H1 (cell line): Measurements from ENCODE around the gene IP6K3. TPM values are rescaled to one million over a fixed set of nuclear protein-coding genes. Genes with fewer than 3 reads are reported as not detected.

ENCODE experiments used
- CTCF ChIA-PET: fragments of 300-600 bp; sonication (Branson Sonifier 250); formaldehyde crosslinking; loops from one replicate; lab custom pipeline; 2021; ENCODE audit not compliant: partially characterized antibody; lab: Charles Lee
- POLR2A ChIA-PET: fragments of 300-600 bp; sonication (Branson Sonifier 250); formaldehyde crosslinking; loops from one replicate; lab custom pipeline; 2021; ENCODE audit warnings: inconsistent platforms; ENCODE audit not compliant: partially characterized antibody; lab: Charles Lee
- DNase-seq, 2 experiments: peaks; one replicate each; pipeline versions ENCODE4 v3.0.0 to v3.0.0-alpha.2; 2010 to 2022; ENCODE audit warnings: low spot score in 2 of 2, low read depth in 1 of 2, mixed read lengths in 1 of 2
- FAIRE-seq: peaks from 2 replicates; lab custom pipeline; 2011; peaks lifted over from hg19 to GRCh38; lab: Jason Lieb, UNC
- H2AFZ ChIP-seq: 2 replicates; pipeline ENCODE4 v1.8.1; 2012; ENCODE audit warnings: low read length, inconsistent platforms
- H2AK5ac ChIP-seq: 2 replicates; pipeline ENCODE4 v1.6.1; 2013; ENCODE audit warnings: low read depth, low read length
- H2BK120ac ChIP-seq: replicated peaks from 2 replicates; pipeline ENCODE3; 2013; ENCODE audit warnings: low read depth, low read length, inconsistent platforms
- H2BK12ac ChIP-seq: 2 replicates; pipeline ENCODE4 v1.6.1; 2013; ENCODE audit warnings: low read depth, low read length
- H2BK15ac ChIP-seq: 2 replicates; pipeline ENCODE4 v1.6.1; 2013; ENCODE audit warnings: low read length
- H2BK20ac ChIP-seq: 2 replicates; pipeline ENCODE4 v1.6.1; 2013; ENCODE audit warnings: low read length
- H2BK5ac ChIP-seq: 2 replicates; pipeline ENCODE4 v1.6.1; 2013; ENCODE audit warnings: low read depth, low read length
- H3K14ac ChIP-seq: 2 replicates; pipeline ENCODE4 v1.6.1; 2013; ENCODE audit warnings: inconsistent platforms; ENCODE audit not compliant: insufficient read length
- H3K18ac ChIP-seq: 2 replicates; pipeline ENCODE4 v1.6.1; 2013; ENCODE audit warnings: low read length; ENCODE audit errors: extremely low read depth
- H3K23ac ChIP-seq: 2 replicates; pipeline ENCODE4 v1.6.1; 2013; ENCODE audit warnings: inconsistent platforms; ENCODE audit not compliant: insufficient read length
- H3K23me2 ChIP-seq: 2 replicates; pipeline ENCODE4 v1.6.1; 2013; ENCODE audit warnings: low read depth, low read length
- H3K27ac ChIP-seq: 2 replicates; pipeline ENCODE4 v1.6.1; 2011; ENCODE audit warnings: low read depth, low read length, inconsistent platforms
- H3K27me3 ChIP-seq, 4 experiments: replicated peaks in 1 of 4; 1 replicate in 1 of 4; 2 replicates in 3 of 4; pipeline versions ENCODE4 v1.6.1 to v1.8.1; 2011 to 2013; ENCODE audit warnings: low read length in 3 of 4, mild to moderate bottlenecking in 3 of 4, inconsistent platforms in 2 of 4, mixed read lengths in 2 of 4, moderate library complexity in 1 of 4; ENCODE audit not compliant: control insufficient read depth in 3 of 4, insufficient read depth in 3 of 4; ENCODE audit errors: extremely low read depth in 1 of 4
- H3K36me3 ChIP-seq, 4 experiments: 2 replicates each; pipeline versions ENCODE4 v1.6.1 to v1.8.1; 2011 to 2013; ENCODE audit warnings: mild to moderate bottlenecking in 4 of 4, low read length in 3 of 4, moderate library complexity in 2 of 4, control low read depth in 1 of 4, inconsistent platforms in 1 of 4; ENCODE audit not compliant: insufficient read depth in 4 of 4, control insufficient read depth in 2 of 4
- H3K4ac ChIP-seq: replicated peaks from 2 replicates; pipeline ENCODE3; 2013; ENCODE audit warnings: low read length, low read depth, mixed read lengths, inconsistent platforms; ENCODE audit not compliant: insufficient read length
- H3K4me1 ChIP-seq, 4 experiments: replicated peaks in 1 of 4; 1 replicate in 1 of 4; 2 replicates in 3 of 4; pipeline versions ENCODE4 v1.6.1 to v1.8.1; 2011 to 2013; ENCODE audit warnings: low read length in 3 of 4, inconsistent platforms in 2 of 4, mixed read lengths in 1 of 4; ENCODE audit not compliant: insufficient read depth in 4 of 4, control insufficient read depth in 3 of 4
- H3K4me2 ChIP-seq, 2 experiments: 2 replicates each; pipeline versions ENCODE4 v1.6.1 to v1.8.1; 2011 to 2013; ENCODE audit warnings: low read depth in 2 of 2, low read length in 2 of 2, control low read depth in 1 of 2, inconsistent platforms in 1 of 2, mild to moderate bottlenecking in 1 of 2; ENCODE audit not compliant: insufficient read depth in 1 of 2
- H3K4me3 ChIP-seq, 4 experiments: fragments of 200-600, 300-600 bp in 1 of 4; sonication (generic), shearing (Covaris generic), sonication (Bioruptor Twin) in 1 of 4; 2 replicates each; pipeline versions ENCODE4 v1.5.1 to v1.8.1; 2011 to 2016; ENCODE audit warnings: low read length in 4 of 4, low read depth in 3 of 4, control low read depth in 2 of 4, inconsistent platforms in 2 of 4, mild to moderate bottlenecking in 2 of 4, mixed read lengths in 1 of 4, moderate library complexity in 1 of 4; ENCODE audit not compliant: insufficient read depth in 2 of 4; ENCODE audit errors: extremely low read depth in 1 of 4
- H3K56ac ChIP-seq: replicated peaks from 2 replicates; pipeline ENCODE3; 2013; ENCODE audit warnings: low read depth, mild to moderate bottlenecking, mixed read lengths, low read length, inconsistent platforms; ENCODE audit not compliant: insufficient read length
- H3K79me1 ChIP-seq: 2 replicates; pipeline ENCODE4 v1.6.1; 2013; ENCODE audit warnings: low read depth, low read length, control low read depth
- H3K79me2 ChIP-seq, 2 experiments: 2 replicates each; pipeline versions ENCODE4 v1.6.1 to v1.8.1; 2012 to 2013; ENCODE audit warnings: low read length in 2 of 2, mild to moderate bottlenecking in 2 of 2, inconsistent platforms in 1 of 2; ENCODE audit not compliant: insufficient read depth in 2 of 2, control insufficient read depth in 1 of 2
- H3K9ac ChIP-seq, 4 experiments: replicated peaks in 1 of 4; 1 replicate in 1 of 4; 2 replicates in 3 of 4; pipeline versions ENCODE4 v1.6.1 to v1.8.1; 2011 to 2013; ENCODE audit warnings: low read depth in 3 of 4, low read length in 3 of 4, control low read depth in 2 of 4, mild to moderate bottlenecking in 2 of 4, moderate library complexity in 2 of 4, inconsistent platforms in 1 of 4; ENCODE audit errors: extremely low read depth in 1 of 4
- H3K9me3 ChIP-seq, 2 experiments: 2 replicates each; pipeline versions ENCODE4 v1.6.1 to v1.8.1; 2012 to 2013; ENCODE audit warnings: mild to moderate bottlenecking in 2 of 2, moderate library complexity in 2 of 2, control low read depth in 1 of 2, inconsistent platforms in 1 of 2, low read depth in 1 of 2, low read length in 1 of 2, mixed read lengths in 1 of 2; ENCODE audit not compliant: insufficient read depth in 2 of 2
- H4K20me1 ChIP-seq, 2 experiments: replicated peaks in 1 of 2; 2 replicates each; pipeline versions ENCODE3 to v1.8.1; 2011 to 2013; ENCODE audit warnings: inconsistent platforms in 2 of 2, low read length in 2 of 2, mild to moderate bottlenecking in 1 of 2; ENCODE audit not compliant: insufficient read depth in 2 of 2, control insufficient read depth in 1 of 2
- H4K5ac ChIP-seq: 2 replicates; pipeline ENCODE4 v1.6.1; 2013; ENCODE audit warnings: low read length, low read depth, mixed read lengths, inconsistent platforms; ENCODE audit not compliant: insufficient read length
- H4K8ac ChIP-seq: 2 replicates; pipeline ENCODE4 v1.8.0; 2013; ENCODE audit warnings: mild to moderate bottlenecking, moderate library complexity, low read length, inconsistent platforms; ENCODE audit not compliant: insufficient read depth; ENCODE audit errors: extremely low read depth
- H4K91ac ChIP-seq: replicated peaks from 2 replicates; pipeline ENCODE3; 2013; ENCODE audit warnings: low read length, mixed read lengths, inconsistent platforms; ENCODE audit not compliant: insufficient read length
- CHD1 ChIP-seq: IDR thresholded peaks from 2 replicates; pipeline ENCODE4 v1.6.1; 2012; ENCODE audit warnings: low read depth, low read length, improper control_type of control experiment
- CREB1 ChIP-seq: IDR thresholded peaks from 2 replicates; pipeline ENCODE4 v1.6.1; 2012; ENCODE audit warnings: inconsistent platforms
- HDAC2 ChIP-seq, 2 experiments: fragments of 300-600 bp in 1 of 2; sonication (generic) in 1 of 2; IDR thresholded peaks; 2 replicates each; pipeline ENCODE4 v1.6.1; 2011 to 2012; ENCODE audit warnings: low read depth in 2 of 2, low read length in 2 of 2, mild to moderate bottlenecking in 2 of 2, moderate library complexity in 2 of 2, borderline replicate concordance in 1 of 2, inconsistent platforms in 1 of 2
- KDM1A ChIP-seq: fragments of 200-600, 300-600 bp; sonication (generic); IDR thresholded peaks from 2 replicates; pipeline ENCODE4 v1.7.1; 2016; ENCODE audit warnings: mild to moderate bottlenecking, low read length, borderline replicate concordance
- PHF8 ChIP-seq: fragments of 200-600 bp; sonication (generic); conservative IDR thresholded peaks from 2 replicates; pipeline ENCODE4 v1.7.1; 2012; ENCODE audit warnings: low read depth, mild to moderate bottlenecking, inconsistent platforms, low read length, moderate library complexity
- POU5F1 ChIP-seq: IDR thresholded peaks from 2 replicates; pipeline ENCODE4 v1.6.1; 2011; ENCODE audit warnings: low read depth, mild to moderate bottlenecking, low read length, moderate library complexity
- SAP30 ChIP-seq: fragments of 300-600 bp; sonication (generic); IDR thresholded peaks from 2 replicates; pipeline ENCODE4 v1.7.1; 2012; ENCODE audit warnings: low read length, moderate library complexity, mild to moderate bottlenecking, inconsistent platforms; ENCODE audit not compliant: insufficient read depth, insufficient replicate concordance
- SIX5 ChIP-seq: IDR thresholded peaks from 2 replicates; pipeline ENCODE4 v1.6.1; 2011; ENCODE audit warnings: mild to moderate bottlenecking, low read depth, low read length
- TAF1 ChIP-seq: IDR thresholded peaks from 2 replicates; pipeline ENCODE4 v1.6.1; 2011; ENCODE audit warnings: mild to moderate bottlenecking, low read depth, low read length
- WGBS, 2 experiments: shearing (Covaris generic) in 1 of 2; methylation state at CpG; one replicate each; pipeline versions ENCODE4 v1.1.6 to v1.1.7; 2013 to 2015; ENCODE audit warnings: low lambda C conversion rate in 2 of 2, mixed read lengths in 2 of 2, inconsistent platforms in 1 of 2, low coverage in 1 of 2, missing lambda C conversion rate in 1 of 2; ENCODE audit not compliant: insufficient replicate concordance in 2 of 2, insufficient coverage in 1 of 2, insufficient read length in 1 of 2; ENCODE audit errors: extremely low coverage in 1 of 2, missing lambda C conversion rate in 1 of 2; 5-methylcytosine and 5-hydroxymethylcytosine counted together
- polyA plus RNA-seq, 7 experiments: library from polyadenylated mRNA; depleted of rRNA in 3 of 7; stranded (reverse) in 5 of 7; unstranded in 2 of 7; fragments of >200 nt in 5 of 7; fragments of 200-250 nt in 2 of 7; gene quantifications; 1 replicate in 5 of 7; 2 replicates in 1 of 7; 4 replicates in 1 of 7; pipeline versions ENCODE4 v1.2.1 to v1.2.3, GENCODE V29; 2011 to 2013; ENCODE audit warnings: missing spikeins in 2 of 7, mixed read lengths in 2 of 7
- total RNA-seq: library from RNA; stranded (reverse); fragmentation: NEBNext Ultra II Directional; extraction: Animal tissue kit (Norgen Biotek cat#: 25700); gene quantifications from 2 replicates; pipeline ENCODE4 v1.2.1, GENCODE V29; 2021
- TF ChIP-seq, protein P1 (sequence below): IDR thresholded peaks from 2 replicates; pipeline ENCODE4 v1.6.1; 2012; ENCODE audit warnings: inconsistent platforms

The IP6K3 gene
- total and polyA plus RNA-seq, 2 of the 8 experiments (the other 6 are each of a cell fraction or from before 2014, with no cell fraction given): 0.22 to 0.73 TPM

DNA sequence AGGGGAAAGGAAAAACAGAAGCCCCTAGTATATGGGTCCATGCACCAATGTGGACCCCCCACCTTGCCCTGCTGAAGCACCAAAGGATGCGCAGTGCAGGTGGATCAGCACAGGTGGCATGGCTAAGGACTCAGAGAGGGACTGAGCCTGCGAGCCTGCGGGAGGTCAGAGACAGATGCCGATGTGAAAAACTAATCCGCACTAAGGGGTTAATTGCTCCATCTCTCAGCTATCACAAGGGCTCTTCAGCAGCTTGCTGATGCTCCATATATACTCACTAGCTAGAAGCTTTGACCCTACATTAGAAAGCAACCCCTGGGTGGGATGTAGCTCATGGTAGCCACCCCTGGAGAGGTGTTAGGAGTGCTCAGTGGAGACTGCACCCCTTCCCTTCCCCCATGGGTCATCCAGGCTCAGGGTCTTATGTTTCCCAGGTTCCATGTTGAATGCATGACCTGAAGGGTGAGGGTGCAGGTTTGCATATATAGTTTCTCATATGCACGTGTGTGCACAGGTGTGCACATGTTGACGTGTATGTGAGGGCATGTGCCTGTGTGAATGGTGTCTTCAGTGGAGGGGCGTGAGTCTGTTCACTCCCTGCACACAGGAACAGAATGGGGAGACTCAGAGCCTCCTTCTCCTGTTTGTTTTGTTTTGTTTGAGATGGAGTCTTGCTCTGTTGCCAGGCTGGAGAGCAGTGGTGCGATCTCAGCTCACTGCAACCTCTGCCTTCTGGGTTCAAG is 13.4 kb upstream of the IP6K3 start:
- Histone ChIP-seq H3K9ac (no peak overlapping the region), H3K23ac (no peak overlapping the region), H3K4ac (no peak overlapping the region), H4K5ac (no peak overlapping the region), H3K56ac (no peak overlapping the region), H2AFZ (no peak overlapping the region), H3K23me2 (no peaks in the 10 kb centered on the region), H3K36me3 (no peaks in the 10 kb centered on the region), H2BK15ac (peak overlapping the region; percentile 92; the same call in 1 of the 2 replicates)
- no peak for DNase-seq
- no peak for FAIRE-seq
- TF ChIP-seq, protein P1, sequence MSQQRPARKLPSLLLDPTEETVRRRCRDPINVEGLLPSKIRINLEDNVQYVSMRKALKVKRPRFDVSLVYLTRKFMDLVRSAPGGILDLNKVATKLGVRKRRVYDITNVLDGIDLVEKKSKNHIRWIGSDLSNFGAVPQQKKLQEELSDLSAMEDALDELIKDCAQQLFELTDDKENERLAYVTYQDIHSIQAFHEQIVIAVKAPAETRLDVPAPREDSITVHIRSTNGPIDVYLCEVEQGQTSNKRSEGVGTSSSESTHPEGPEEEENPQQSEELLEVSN: no peak
- no peak for TF ChIP-seq KDM1A
- TF ChIP-seq HDAC2 (IDR thresholded peaks at IDR 0.05; ENCODE audit: borderline replicate concordance in 1 of 2, low read depth in 2 of 2, low read length in 2 of 2): no peak
- TF ChIP-seq SIX5: no peak
- no peak for TF ChIP-seq PHF8
- TF ChIP-seq CHD1: no peak
- TF ChIP-seq SAP30: no peak
- no peak for TF ChIP-seq TAF1
- no peak for TF ChIP-seq CREB1
- TF ChIP-seq POU5F1: no peak
- TF ChIP-seq, all 59 proteins: peak for 0
- Histone ChIP-seq H4K20me1 (no peaks in the 10 kb centered on the region), H2BK5ac (no peak overlapping the region), H4K91ac (no peak overlapping the region), H2BK120ac (no peak overlapping the region), H3K27ac (no peak overlapping the region), H4K8ac (no peak overlapping the region), H3K4me3 (no peak overlapping the region), H3K27me3 (no peaks in the 10 kb centered on the region), H3K4me1 (peaks cover 0 to 4% (median 2%) of the 10 kb centered on the region in 4 experiments; a peak in 3 of 7 replicates), H2AK5ac (no peak overlapping the region), H2BK12ac (no peak overlapping the region), H3K14ac (no peak overlapping the region), H3K4me2 (no peak overlapping the region), H3K79me1 (no peaks in the 10 kb centered on the region), H3K79me2 (no peaks in the 10 kb centered on the region), H3K9me3 (no peaks in the 10 kb centered on the region), H3K18ac (no peak overlapping the region), H2BK20ac (peak overlapping the region; percentile 90; the same call in 1 of the 2 replicates)
- WGBS, 2 experiments: 94% methylated on average over 9 of the region's 9 CpGs; no CpG with 5 or more reads in 1 of the 2 experiments
- CTCF ChIA-PET: interaction anchor here (0.6 to 12.1 kb wide), 19 partner anchors 12 to 395 kb away, joined by 3 to 171 read pairs (median 4); partner anchors contain the start of genes IP6K3 and UQCC2
- POLR2A ChIA-PET: interaction anchor here (1.3 to 2.5 kb wide), 3 partner anchors 8 to 49 kb away, joined by 3 to 10 read pairs (median 4); partner anchors contain the start of gene UQCC2
